ENCODE results near the gene AMIGO3. TPM values are rescaled to one million over a fixed set of nuclear protein-coding genes. Genes with fewer than 3 reads are reported as not detected.
A peak's percentile ranks its signal among the peaks of the same experiment; 100 is the strongest.

The AMIGO3 gene
- total RNA-seq, 3 donors from 2014 or later: 0.11 TPM; not detected in 2

DNA sequence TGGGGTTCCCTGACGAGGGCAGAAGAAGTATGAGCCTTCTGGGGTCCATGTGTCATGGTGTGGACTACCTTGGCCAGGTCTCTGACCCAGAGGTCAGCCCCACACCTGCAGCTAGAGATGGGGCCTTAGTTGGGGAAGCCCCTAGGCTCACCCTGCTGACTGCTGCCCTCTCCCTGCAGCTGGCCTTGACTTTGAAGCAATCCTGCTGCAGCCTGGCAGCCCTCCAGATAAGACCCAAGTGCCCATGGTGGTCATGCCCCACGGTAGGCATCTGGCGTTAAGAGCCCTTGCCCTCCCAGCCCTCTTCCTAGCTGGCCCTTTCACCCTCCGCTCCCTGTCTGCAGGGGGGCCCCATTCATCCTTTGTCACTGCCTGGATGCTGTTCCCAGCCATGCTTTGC lies 37.9 kb downstream of the AMIGO3 start:
- DNase-seq (no peak), ATAC-seq (no peak)
- no peaks in the 10 kb centered on the region for H3K9me3 Mint-ChIP-seq
- no peak overlapping the region for H3K4me3 Mint-ChIP-seq
- H3K4me1 Mint-ChIP-seq (ENCODE audit: low read depth): peaks cover 4% of the 10 kb centered on the region
- H3K27me3 Mint-ChIP-seq (ENCODE audit: low read depth): peaks cover 4% of the 10 kb centered on the region
- peaks cover 29% of the 10 kb centered on the region for H3K36me3 Mint-ChIP-seq (ENCODE audit: insufficient read depth)

DNA sequence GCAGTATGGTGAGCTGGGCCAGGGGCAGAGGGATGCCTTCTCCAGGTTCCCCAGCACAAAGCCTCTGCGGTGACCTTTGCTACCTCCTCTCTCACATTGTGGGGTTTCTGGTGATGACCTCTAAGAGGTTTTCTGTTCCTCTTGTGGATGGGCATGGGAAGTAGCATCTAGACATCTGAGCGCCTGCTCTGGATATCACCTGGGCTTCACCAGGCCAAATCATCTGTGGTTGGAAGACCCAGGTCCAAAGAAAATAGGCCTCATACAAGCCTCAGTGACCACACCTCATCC lies 38.3 kb downstream of the AMIGO3 start:
- Mint-ChIP-seq H3K4me1 (ENCODE audit: low read depth) (peaks cover 6% of the 10 kb centered on the region), H3K4me3 (no peak overlapping the region), H3K27me3 (ENCODE audit: low read depth) (peaks cover 4% of the 10 kb centered on the region), H3K36me3 (ENCODE audit: insufficient read depth) (peaks cover 31% of the 10 kb centered on the region), H3K9me3 (no peaks in the 10 kb centered on the region)
- DNase-seq (no peak), ATAC-seq (no peak)

DNA sequence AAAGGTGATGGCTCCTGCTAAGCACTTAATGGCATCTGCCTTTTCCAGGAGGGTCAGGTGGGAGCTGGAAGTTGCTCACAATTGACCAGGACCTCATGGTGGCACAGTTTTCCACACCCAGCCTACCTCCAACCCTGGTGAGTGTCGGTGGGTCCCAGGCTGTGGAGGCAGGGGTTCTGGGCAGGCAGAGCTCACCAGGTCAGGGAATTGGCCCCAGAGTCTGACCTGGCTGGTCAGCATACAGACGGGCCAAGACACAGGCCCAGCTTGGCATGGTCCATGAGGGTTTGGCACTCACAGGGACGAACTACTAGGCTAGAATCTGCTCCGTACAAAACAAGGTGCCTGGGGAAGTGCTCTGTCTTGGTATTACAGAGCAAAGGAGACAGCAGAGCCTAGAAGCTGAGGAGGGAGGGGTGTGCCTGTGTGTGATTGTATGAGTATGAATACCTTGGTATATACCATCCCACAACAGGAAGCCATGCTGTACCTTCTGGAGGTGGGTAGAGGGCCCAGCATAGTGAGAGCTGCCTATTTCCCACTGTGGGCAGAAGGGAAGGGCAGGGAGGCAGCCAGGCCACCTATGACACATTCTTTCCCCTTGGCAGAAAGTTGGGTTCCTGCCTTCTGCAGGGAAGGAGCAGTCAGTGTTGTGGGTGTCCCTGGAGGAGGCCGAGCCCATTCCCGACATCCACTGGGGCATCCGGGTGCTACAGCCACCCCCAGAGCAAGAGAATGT lies 38.8 kb downstream of the AMIGO3 start:
- no peak overlapping the region for H3K4me3 Mint-ChIP-seq
- DNase-seq: no peak
- peaks cover 36% of the 10 kb centered on the region for H3K36me3 Mint-ChIP-seq (ENCODE audit: insufficient read depth)
- no peak for ATAC-seq
- H3K9me3 Mint-ChIP-seq: no peaks in the 10 kb centered on the region
- peaks cover 10% of the 10 kb centered on the region for H3K4me1 Mint-ChIP-seq (ENCODE audit: low read depth)
- peaks cover 4% of the 10 kb centered on the region for H3K27me3 Mint-ChIP-seq (ENCODE audit: low read depth)

DNA sequence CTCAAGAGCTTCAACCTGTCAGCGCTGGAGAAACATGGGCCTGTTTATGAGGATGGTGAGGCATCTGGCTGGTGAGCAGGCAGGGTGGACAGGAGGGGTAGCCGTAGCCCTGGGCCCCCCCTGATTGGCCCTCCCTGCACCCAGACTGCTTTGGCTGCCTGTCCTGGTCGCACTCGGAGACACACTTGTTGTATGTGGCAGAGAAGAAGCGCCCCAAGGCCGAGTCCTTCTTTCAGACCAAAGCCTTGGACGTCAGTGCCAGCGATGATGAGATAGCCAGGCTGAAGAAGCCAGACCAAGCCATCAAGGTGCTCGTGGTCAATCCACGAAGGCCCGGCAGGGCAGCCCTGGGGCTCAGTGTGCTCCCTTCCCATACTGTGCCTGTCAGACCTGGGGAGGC lies 43.6 kb downstream of the AMIGO3 start:
- DNase-seq: no peak
- Mint-ChIP-seq H3K36me3 (ENCODE audit: insufficient read depth) (peaks cover 22% of the 10 kb centered on the region), H3K27me3 (ENCODE audit: low read depth) (no peaks in the 10 kb centered on the region), H3K4me1 (ENCODE audit: low read depth) (peaks cover 33% of the 10 kb centered on the region), H3K9me3 (no peaks in the 10 kb centered on the region), H3K4me3 (peak overlapping the region; percentile 88)
- ATAC-seq: no peak

GRCh38 chr3:49674497-49674983 lies 44.9 kb downstream of the AMIGO3 start:
- Mint-ChIP-seq H3K9me3 (no peaks in the 10 kb centered on the region), H3K36me3 (ENCODE audit: insufficient read depth) (peaks cover 17% of the 10 kb centered on the region), H3K4me1 (ENCODE audit: low read depth) (peaks cover 33% of the 10 kb centered on the region), H3K27me3 (ENCODE audit: low read depth) (no peaks in the 10 kb centered on the region), H3K4me3 (peak overlapping the region; percentile 88)
- DNase-seq: peak; percentile 35
- peak; percentile 2 to 6 for ATAC-seq

GRCh38 chr3:49673715-49674496 lies 45.6 kb downstream of the AMIGO3 start, which contains the start of gene APEH:
Gene APEH, plus strand, starts transcription at chr3:49674351. Its CDS starts 51 bp downstream, at chr3:49674402.
- no peaks in the 10 kb centered on the region for H3K27me3 Mint-ChIP-seq (ENCODE audit: low read depth)
- peaks cover 33% of the 10 kb centered on the region for H3K4me1 Mint-ChIP-seq (ENCODE audit: low read depth)
- peak within 1 kb of the TSS; percentile 88 for H3K4me3 Mint-ChIP-seq
- peak; percentile 97 for DNase-seq
- ATAC-seq: peak; percentile 87 to 88
- H3K36me3 Mint-ChIP-seq (ENCODE audit: insufficient read depth): peaks cover 17% of the 10 kb centered on the region
- H3K9me3 Mint-ChIP-seq: no peaks in the 10 kb centered on the region

DNA sequence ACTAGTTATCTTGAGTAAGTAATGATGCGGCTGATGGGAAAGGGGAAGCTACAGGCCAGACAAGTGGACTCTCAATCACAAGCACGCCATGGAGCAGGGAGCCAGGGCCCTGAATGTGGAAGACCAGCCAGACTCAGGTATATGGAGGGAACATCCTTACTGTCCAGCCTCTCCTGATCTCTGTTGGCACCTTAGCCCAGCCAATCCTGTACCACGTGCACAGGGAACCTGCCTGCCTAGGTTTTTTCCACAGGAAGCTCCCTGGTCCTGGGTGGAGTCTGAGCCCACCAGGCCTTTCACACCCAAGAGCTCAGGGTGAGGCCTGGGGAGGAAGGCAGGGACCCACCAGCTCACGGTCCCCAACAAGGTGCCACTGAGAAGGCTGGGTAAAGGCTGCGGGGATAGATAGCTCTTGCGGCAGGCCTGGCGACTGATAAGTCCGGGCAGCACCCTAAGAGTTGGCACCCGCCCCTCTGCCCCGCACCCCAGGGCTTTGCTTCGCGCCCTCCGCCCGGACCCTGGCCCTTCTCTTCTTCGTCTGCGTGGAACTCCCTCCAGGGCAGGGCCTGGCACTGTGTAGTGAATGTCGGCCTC lies 46.3 kb downstream of the AMIGO3 start:
- peaks cover 33% of the 10 kb centered on the region for H3K4me1 Mint-ChIP-seq (ENCODE audit: low read depth)
- DNase-seq (no peak), ATAC-seq (peak in 1 of 2 donors; percentile 0)
- no peaks in the 10 kb centered on the region for H3K9me3 Mint-ChIP-seq
- peak overlapping the region; percentile 88 for H3K4me3 Mint-ChIP-seq
- peaks cover 15% of the 10 kb centered on the region for H3K36me3 Mint-ChIP-seq (ENCODE audit: insufficient read depth)
- no peaks in the 10 kb centered on the region for H3K27me3 Mint-ChIP-seq (ENCODE audit: low read depth)

DNA sequence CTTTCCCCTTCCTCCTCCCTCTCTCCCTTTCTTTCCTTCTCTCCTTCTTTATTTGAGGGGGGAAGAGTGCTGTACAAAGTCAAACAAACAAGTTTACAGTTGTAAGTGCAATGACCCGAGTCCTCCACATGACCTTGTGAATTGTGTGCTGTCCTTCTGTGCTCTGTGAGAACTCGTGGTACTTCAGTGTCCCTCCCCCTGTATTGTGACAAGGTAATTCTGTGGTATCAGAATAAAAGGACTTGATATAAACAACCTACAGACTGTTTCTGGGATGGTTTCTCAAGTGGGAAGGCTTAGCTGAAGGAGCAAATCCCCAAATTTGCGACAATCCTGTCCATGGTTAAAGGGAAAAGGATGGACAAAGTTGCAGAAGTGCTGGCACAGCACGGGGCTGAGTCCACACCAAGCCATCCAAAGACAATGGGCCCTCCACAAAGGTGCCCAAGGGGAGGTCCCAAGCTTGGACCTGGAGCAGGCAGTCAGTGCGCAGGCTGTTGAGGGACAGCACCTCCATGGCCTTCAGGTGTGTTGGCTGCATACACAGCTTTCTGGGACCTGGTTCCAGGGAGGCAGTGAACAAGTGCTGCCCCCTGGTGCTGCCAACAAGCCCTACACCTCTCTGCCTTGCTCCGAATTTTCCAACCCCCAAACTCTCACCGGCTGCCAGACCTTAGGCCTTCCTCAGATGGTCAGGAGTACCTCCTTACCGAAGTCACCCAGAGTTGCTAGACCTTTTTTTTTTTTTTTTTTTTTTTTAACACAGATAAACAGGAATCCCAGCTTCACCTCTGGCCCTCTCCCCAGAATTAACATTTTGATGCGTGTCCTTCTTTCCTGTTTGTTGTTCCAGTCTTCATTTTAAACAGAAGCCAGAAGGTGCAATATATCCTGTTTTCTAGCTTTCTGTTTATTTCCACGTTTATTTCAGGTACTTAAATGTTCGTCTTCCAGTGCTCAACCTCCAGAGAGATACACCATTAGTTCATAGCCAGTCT lies 47.9 kb downstream of the AMIGO3 start:
- ATAC-seq (no peak), DNase-seq (peak; percentile 67)
- no peaks in the 10 kb centered on the region for H3K27me3 Mint-ChIP-seq (ENCODE audit: low read depth)
- peak overlapping the region; percentile 54 for H3K4me3 Mint-ChIP-seq
- peaks cover 30% of the 10 kb centered on the region for H3K4me1 Mint-ChIP-seq (ENCODE audit: low read depth)
- H3K9me3 Mint-ChIP-seq: no peaks in the 10 kb centered on the region
- H3K36me3 Mint-ChIP-seq (ENCODE audit: insufficient read depth): peaks cover 9% of the 10 kb centered on the region

DNA sequence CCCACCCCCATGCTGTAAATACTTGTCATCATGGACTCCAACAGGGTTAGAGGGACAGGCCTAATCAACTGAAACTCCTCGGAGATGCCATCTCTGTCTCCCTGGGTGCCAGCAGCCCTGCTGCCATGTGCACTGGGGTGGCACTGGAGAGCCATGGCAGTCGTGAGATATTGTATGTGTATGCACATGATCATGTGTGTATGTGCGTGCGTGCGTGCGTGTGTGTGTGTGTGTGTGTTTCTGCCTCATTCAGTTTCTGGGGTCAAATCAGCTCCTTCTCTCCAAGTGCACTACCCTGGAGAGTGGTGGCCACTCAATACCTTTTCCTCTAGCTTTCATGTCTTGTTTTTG lies 48.6 kb downstream of the AMIGO3 start:
- Mint-ChIP-seq H3K36me3 (ENCODE audit: insufficient read depth) (peaks cover 5% of the 10 kb centered on the region), H3K9me3 (no peaks in the 10 kb centered on the region), H3K4me3 (no peak overlapping the region), H3K27me3 (ENCODE audit: low read depth) (no peaks in the 10 kb centered on the region), H3K4me1 (ENCODE audit: low read depth) (peaks cover 26% of the 10 kb centered on the region)
- ATAC-seq (no peak), DNase-seq (no peak)

- ATAC-seq (no peak), DNase-seq (no peak)
- Mint-ChIP-seq H3K36me3 (ENCODE audit: insufficient read depth) (no peaks in the 10 kb centered on the region), H3K9me3 (no peaks in the 10 kb centered on the region), H3K4me1 (ENCODE audit: low read depth) (peaks cover 12% of the 10 kb centered on the region), H3K27me3 (ENCODE audit: low read depth) (no peaks in the 10 kb centered on the region), H3K4me3 (no peak overlapping the region)
Observed at GRCh38 chr3:49669352-49669751, 50.1 kb downstream of the AMIGO3 start.

- Mint-ChIP-seq H3K36me3 (ENCODE audit: insufficient read depth) (no peaks in the 10 kb centered on the region), H3K4me1 (ENCODE audit: low read depth) (peaks cover 12% of the 10 kb centered on the region), H3K9me3 (no peaks in the 10 kb centered on the region), H3K27me3 (ENCODE audit: low read depth) (no peaks in the 10 kb centered on the region), H3K4me3 (no peak overlapping the region)
- DNase-seq (no peak), ATAC-seq (no peak)
Observed at GRCh38 chr3:49668861-49669260, 50.6 kb downstream of the AMIGO3 start.

- Mint-ChIP-seq H3K36me3 (ENCODE audit: insufficient read depth) (no peaks in the 10 kb centered on the region), H3K4me3 (no peak overlapping the region), H3K9me3 (no peaks in the 10 kb centered on the region), H3K4me1 (ENCODE audit: low read depth) (peaks cover 10% of the 10 kb centered on the region), H3K27me3 (ENCODE audit: low read depth) (no peaks in the 10 kb centered on the region)
- DNase-seq (no peak), ATAC-seq (no peak)
Observed at GRCh38 chr3:49668414-49668797, 51.1 kb downstream of the AMIGO3 start.

GRCh38 chr3:49667701-49668413 lies 51.6 kb downstream of the AMIGO3 start:
- H3K4me3 Mint-ChIP-seq: no peak overlapping the region
- H3K36me3 Mint-ChIP-seq (ENCODE audit: insufficient read depth): no peaks in the 10 kb centered on the region
- no peaks in the 10 kb centered on the region for H3K27me3 Mint-ChIP-seq (ENCODE audit: low read depth)
- peaks cover 6% of the 10 kb centered on the region for H3K4me1 Mint-ChIP-seq (ENCODE audit: low read depth)
- H3K9me3 Mint-ChIP-seq: no peaks in the 10 kb centered on the region
- DNase-seq (no peak), ATAC-seq (no peak)

All from activated T-cell treated with anti-CD3 and anti-CD28 coated beads, Interleukin-2, amount 50 U/mL, for 4 hours (primary cell).